Activated T-helper 1 cell treated with anti-CD3 and anti-CD28 coated beads, Interleukin-2, amount 50 U/mL, for 16 hours (primary cell): Measurements from ENCODE around the gene CNPY1.

Source experiments
- DNase-seq, 2 donors: peaks; one replicate each; pipeline ENCODE4 v3.0.0-alpha.2; 2020; ENCODE audit warnings: low read depth in 1 of 2, low spot score in 1 of 2

CNPY1 gene

DNA sequence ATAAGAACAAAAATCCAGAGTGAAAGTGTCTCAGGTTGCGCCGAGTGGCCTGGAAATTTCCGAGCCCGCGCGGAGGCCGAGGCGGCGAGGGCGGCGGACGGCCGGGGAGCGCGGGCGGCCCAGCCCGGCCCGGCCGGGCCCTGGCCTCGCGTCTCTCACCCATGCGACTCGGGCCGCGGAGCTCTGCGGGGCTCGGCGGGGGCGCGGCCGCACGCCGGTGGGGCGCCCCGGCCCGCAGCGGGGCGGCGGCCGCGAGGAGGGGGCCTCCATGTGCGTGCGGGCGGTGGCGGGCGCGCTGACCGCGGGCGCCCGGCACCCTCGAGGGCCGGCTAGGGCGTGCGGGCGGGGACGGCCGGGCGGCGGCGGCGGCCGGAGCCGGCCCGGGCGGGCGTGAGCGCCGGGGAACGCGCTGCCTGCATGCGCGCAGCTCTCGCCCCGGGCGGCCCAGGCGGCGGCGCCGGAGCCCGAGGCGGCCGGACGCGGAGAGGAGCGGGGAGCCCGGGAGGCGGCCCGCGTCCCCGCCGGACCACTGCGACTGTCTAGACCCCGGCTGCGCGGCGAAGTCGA lies 88.7 kb downstream of the CNPY1 start:
- no peak for DNase-seq

DNA sequence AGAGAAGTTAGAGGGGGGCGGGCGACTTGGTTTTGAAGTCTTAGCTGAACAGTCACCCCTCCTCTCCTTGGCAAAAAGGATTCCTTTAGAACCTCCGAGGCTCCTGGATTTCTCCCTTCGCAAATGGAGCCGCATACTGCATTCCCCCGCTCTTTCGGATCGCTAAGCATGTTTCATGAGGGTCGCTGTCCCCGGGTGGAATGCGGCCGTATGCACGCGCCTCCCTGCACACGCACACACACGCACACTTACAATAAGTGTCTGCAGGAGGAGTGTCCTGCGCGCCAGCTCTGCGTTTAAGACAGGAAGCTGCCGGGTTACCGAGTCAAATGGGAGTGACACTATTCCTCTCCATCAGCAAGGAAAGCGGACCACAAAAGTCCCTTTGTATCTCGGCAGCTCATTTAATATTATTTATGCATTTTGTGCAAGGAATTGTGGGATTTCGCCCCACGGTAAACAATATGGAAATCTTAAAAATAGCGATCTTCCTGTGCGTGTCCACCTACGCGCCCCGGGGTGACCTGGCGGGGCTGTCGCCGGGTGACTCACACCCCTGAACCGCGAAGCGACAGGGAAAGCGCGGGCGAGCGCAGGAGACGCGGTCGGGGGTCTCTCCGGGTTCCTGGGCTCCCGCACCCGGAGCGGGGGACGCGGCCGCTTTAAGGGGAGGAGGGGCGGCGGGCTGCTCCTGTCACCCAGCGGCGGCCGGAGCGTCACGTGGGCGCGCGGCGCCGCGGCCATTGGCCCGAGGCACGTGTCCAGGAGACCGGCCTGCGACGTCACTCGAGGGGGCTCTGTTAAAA lies 89.4 kb downstream of the CNPY1 start:
- no peak for DNase-seq

DNA sequence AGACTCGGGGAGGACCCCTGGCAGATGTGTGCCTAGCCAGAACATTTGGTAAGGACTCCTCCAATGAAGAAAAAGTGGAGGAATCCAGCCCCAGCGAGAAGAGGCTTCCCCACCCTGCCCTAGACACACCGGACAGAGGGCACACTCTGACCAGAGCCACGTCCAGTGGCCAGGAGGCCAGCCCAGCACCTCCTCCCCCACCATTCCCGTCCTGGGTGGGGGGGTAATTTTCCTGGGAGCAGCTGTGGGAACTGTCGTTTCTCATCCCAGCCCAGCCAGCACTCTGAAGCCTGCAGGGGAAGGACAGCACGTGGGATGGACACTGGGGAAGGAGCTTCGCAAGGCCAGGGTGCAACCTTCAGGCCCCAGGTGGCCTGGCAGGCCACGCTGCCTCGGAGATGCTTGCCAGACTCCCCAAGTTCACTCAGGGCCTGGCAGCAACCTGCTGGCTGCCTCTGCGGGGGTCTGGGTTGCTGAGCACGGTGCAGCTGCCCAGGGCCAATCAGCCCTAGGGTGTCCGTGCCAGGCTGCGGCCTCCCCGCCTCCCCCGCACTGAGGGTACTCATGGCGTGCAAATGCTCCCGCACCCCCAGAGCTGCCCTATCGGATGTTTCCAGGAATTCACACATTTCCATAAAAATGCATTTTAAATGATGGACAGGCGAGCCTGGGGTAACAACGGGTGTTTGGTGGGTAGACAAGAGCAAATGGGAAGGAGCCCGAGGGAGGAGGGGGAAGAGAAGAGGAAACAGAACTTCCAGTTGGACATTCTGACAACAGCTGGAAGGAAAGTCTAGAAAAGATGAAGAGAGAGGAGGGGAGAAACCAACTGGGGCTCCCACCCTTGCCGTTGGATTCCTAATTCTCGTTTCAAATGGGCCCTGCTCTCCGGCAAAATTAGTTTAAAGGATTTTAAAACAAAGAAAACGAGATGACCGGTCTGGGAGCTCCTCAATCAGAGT lies 90.3 kb downstream of the CNPY1 start:
- no peak for DNase-seq

DNA sequence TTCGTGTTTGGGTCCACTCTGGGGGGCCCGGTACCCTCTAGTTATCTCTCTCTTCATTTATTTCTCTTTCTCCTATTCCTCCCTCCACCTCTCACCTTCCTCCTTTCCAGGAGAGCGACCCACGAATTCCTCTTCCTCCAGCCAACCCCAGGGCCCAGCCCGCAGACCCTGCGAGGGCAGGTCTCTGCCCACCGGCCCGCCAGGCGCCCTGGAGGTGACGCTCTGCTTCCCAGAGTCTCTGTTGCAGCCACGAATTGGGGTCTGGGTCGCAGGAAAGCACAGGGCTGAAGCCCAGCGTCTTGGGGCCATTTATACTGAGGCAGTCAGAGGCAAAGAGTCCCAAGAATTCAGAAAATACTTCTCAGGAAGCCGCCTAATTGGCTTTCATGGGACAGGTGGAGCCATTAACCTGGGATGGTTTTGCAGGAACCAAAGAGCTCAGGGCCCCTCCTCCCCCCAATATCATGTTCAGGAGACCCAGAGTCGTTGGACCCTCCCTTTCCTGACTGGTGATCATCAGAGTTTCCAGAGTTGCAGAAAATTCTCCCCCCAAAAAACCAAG lies 91.1 kb downstream of the CNPY1 start:
- no peak for DNase-seq

- no peak for DNase-seq
Measured at GRCh38 chr7:155454183-155455112, 91.9 kb downstream of the CNPY1 start.

DNA sequence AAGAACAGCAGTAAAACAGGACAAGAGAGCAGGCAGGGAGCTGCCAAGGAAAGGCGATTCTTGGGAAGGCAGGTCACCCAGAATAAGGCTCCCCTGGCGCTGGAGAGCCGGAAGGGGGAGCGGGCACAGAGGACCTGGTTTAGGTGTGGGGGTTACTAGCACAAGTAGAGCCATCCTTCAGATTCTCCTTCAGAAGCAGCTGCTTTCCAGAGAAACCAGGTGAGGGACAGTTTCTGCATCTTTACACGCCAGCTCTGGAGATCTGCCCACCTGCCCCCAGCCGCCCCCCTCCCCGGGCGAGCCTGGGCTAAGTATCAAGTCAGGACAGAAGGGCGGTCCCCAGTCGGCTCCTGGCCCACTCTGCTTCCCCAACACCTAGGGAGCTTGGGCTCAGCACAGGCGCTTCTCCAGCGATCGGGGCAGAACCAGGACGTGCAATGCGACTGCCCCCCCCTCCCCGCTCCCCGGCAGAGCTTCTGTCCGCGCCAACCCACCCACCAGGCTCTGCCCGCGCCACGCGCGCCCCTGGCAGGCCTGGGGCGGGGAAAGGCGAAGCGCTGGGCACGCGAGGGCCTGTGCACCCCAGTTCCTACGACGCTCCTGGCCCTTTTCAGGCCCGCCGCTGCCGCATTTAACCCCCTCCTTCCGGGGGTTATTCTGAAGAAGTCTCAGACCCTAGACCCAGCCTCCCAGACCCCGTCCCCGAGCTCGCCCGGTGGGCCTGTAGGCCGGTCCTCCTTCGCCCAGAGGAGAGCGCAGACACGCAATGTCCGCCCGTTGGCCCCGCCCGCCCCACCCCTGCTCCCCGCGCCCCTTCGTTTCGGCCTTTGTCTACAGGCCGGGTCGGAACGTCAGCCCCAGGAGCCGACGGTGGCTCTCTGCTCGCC lies 92.8 kb downstream of the CNPY1 start:
- DNase-seq: no peak

- DNase-seq: no peak
Measured at GRCh38 chr7:155452505-155453295, 93.7 kb downstream of the CNPY1 start.

DNA sequence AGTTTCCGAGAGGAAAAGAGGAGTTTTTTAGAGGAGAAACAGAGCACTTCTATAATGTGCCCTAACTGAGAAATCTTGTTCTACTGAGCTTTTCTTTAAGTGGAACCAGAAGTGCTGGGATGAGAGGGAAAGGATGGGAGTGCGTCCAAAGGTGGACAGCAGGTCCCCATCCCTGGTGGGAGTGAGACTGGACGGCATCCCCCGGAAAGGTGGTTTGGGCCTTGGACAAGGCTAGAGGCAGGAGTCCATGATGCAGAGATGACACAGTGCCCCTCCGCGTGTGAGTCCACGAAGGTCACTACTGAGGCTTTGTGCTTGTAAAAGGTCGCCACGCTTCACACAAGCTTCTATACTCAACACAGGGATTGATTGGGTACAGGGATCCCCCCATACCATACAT lies 94.5 kb downstream of the CNPY1 start:
- DNase-seq: no peak
